ENCODE results near the gene PPFIBP1. TPM values are rescaled to one million over a fixed set of nuclear protein-coding genes. Genes with fewer than 3 reads are reported as not detected.

The PPFIBP1 gene
- total and polyA plus RNA-seq, 2 of the 13 experiments (the other 11 are each of a cell fraction or from before 2014, with no cell fraction given), result 16.2 to 21.8 TPM

DNA sequence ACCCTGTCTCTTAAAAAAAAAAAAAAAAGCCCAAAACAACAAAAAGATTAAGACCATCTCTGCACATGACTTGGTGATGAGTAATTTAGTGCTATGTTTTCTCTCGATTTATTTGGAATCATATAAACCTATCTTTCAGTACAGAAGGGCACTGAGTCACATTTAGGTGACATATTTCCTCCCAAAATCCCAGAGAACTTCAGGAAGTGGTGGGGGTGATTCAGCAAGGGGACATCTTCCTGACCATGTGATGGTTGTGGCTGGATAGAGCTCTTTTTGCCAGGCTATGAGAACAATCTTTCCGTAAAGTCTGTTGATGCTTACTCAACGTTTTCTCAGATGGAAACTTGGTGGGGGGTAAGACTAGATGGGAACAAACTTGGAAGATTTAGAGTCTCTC is 50.0 kb downstream of the PPFIBP1 start:
- Histone ChIP-seq H2AFZ (ENCODE audit: low read length) (no peak overlapping the region), H3K4me2 (ENCODE audit: low read depth, low read length) (no peak overlapping the region), H3K79me2 (ENCODE audit: insufficient read depth, low read length) (no peaks in the 10 kb centered on the region), H3K36me3 (replicated peaks in 1 of 2; ENCODE audit: control insufficient read depth in 1 of 2, insufficient read depth in 2 of 2, low read length in 2 of 2) (no peaks in the 10 kb centered on the region; a peak in 1 of 5 replicates), H3K4me1 (ENCODE audit: insufficient read depth, low read length) (peaks cover 5% of the 10 kb centered on the region; the same call in 1 of the 2 replicates), H3K27ac (ENCODE audit: extremely low read length, insufficient read depth, low read length) (no peak overlapping the region), H4K20me1 (ENCODE audit: insufficient read depth, low read length) (no peaks in the 10 kb centered on the region), H3K27me3 (ENCODE audit: control insufficient read depth in 1 of 2, insufficient read depth in 2 of 2, low read length in 2 of 2) (no peaks in the 10 kb centered on the region), H3K9me3 (ENCODE audit: low read length) (no peaks in the 10 kb centered on the region), H3K4me3 (replicated peaks in 1 of 3; ENCODE audit: insufficient read depth in 1 of 3, low read depth in 2 of 3, low read length in 3 of 3) (no peak overlapping the region), H3K9ac (ENCODE audit: insufficient read depth, low read depth, low read length) (no peak overlapping the region)
- in situ Hi-C loops (cut with HindIII; ENCODE audit: extremely low pct_ligation_motif_present, low pct_unique_long_range_greater_than_20kb), result no loop called here
- DNase-seq (ENCODE audit: low spot score) (no peak), FAIRE-seq (no peak), ATAC-seq (no peak)
- ChIA-PET CTCF (ENCODE audit: low intra/inter-chr PET ratio, low total read pairs) (no interaction called here), POLR2A (interaction anchor here (1.7 to 2.0 kb wide), 2 partner anchors 24 to 50 kb away, joined by 5 read pairs; partner anchors contain the start of gene PPFIBP1)
- 86% methylated on average over 3 of the region's 3 CpGs for WGBS (ENCODE audit: low lambda C conversion rate)
- BruUV-seq (replicated peaks), result no TSS peak
- intact Hi-C loops (cut with micrococcal nuclease; ENCODE audit: unreplicated experiment), result no loop called here
- TF ChIP-seq ZNF782 (CRISPR knock-in tag; IDR thresholded peaks at IDR 0.05; ENCODE audit: borderline replicate concordance) (no peak), ZFP82 (CRISPR knock-in tag; IDR thresholded peaks at IDR 0.05; ENCODE audit: borderline replicate concordance) (no peak), ZNF589 (CRISPR knock-in tag; conservative IDR thresholded peaks at IDR 0.05) (no peak), ZZZ3 (CRISPR knock-in tag; IDR thresholded peaks at IDR 0.05; ENCODE audit: borderline replicate concordance) (no peak), KLF15 (CRISPR knock-in tag; IDR thresholded peaks at IDR 0.05; ENCODE audit: borderline replicate concordance) (no peak), JUNB (CRISPR knock-in tag; IDR thresholded peaks at IDR 0.05; ENCODE audit: borderline replicate concordance) (no peak), BORCS8-MEF2B (CRISPR knock-in tag; IDR thresholded peaks at IDR 0.05) (no peak), ONECUT2 (CRISPR knock-in tag; IDR thresholded peaks at IDR 0.05) (no peak), KDM5B (CRISPR knock-in tag; IDR thresholded peaks at IDR 0.05; ENCODE audit: borderline replicate concordance) (no peak), SUZ12 (IDR thresholded peaks at IDR 0.05; ENCODE audit: low read depth, low read length) (no peak)
- TF ChIP-seq, protein P1, sequence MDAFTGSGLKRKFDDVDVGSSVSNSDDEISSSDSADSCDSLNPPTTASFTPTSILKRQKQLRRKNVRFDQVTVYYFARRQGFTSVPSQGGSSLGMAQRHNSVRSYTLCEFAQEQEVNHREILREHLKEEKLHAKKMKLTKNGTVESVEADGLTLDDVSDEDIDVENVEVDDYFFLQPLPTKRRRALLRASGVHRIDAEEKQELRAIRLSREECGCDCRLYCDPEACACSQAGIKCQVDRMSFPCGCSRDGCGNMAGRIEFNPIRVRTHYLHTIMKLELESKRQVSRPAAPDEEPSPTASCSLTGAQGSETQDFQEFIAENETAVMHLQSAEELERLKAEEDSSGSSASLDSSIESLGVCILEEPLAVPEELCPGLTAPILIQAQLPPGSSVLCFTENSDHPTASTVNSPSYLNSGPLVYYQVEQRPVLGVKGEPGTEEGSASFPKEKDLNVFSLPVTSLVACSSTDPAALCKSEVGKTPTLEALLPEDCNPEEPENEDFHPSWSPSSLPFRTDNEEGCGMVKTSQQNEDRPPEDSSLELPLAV (CRISPR knock-in tag; conservative IDR thresholded peaks at IDR 0.05; ENCODE audit: low read depth), result no peak
- TF ChIP-seq, protein P2, sequence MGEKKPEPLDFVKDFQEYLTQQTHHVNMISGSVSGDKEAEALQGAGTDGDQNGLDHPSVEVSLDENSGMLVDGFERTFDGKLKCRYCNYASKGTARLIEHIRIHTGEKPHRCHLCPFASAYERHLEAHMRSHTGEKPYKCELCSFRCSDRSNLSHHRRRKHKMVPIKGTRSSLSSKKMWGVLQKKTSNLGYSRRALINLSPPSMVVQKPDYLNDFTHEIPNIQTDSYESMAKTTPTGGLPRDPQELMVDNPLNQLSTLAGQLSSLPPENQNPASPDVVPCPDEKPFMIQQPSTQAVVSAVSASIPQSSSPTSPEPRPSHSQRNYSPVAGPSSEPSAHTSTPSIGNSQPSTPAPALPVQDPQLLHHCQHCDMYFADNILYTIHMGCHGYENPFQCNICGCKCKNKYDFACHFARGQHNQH (CRISPR knock-in tag; IDR thresholded peaks at IDR 0.05), result no peak
- TF ChIP-seq, protein P3, sequence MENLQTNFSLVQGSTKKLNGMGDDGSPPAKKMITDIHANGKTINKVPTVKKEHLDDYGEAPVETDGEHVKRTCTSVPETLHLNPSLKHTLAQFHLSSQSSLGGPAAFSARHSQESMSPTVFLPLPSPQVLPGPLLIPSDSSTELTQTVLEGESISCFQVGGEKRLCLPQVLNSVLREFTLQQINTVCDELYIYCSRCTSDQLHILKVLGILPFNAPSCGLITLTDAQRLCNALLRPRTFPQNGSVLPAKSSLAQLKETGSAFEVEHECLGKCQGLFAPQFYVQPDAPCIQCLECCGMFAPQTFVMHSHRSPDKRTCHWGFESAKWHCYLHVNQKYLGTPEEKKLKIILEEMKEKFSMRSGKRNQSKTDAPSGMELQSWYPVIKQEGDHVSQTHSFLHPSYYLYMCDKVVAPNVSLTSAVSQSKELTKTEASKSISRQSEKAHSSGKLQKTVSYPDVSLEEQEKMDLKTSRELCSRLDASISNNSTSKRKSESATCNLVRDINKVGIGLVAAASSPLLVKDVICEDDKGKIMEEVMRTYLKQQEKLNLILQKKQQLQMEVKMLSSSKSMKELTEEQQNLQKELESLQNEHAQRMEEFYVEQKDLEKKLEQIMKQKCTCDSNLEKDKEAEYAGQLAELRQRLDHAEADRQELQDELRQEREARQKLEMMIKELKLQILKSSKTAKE (CRISPR knock-in tag; IDR thresholded peaks at IDR 0.05; ENCODE audit: borderline replicate concordance), result no peak
- TF ChIP-seq, protein P4, sequence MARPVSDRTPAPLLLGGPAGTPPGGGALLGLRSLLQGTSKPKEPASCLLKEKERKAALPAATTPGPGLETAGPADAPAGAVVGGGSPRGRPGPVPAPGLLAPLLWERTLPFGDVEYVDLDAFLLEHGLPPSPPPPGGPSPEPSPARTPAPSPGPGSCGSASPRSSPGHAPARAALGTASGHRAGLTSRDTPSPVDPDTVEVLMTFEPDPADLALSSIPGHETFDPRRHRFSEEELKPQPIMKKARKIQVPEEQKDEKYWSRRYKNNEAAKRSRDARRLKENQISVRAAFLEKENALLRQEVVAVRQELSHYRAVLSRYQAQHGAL (CRISPR knock-in tag; IDR thresholded peaks at IDR 0.05; ENCODE audit: not compliant biosample characterization), result no peak
